H1 (cell line): ENCODE data around the gene AIDA. TPM values are rescaled to one million over a fixed set of nuclear protein-coding genes. Genes with fewer than 3 reads are reported as not detected.

ENCODE experiments used
- CHD2 ChIP-seq: IDR thresholded peaks from 2 replicates; pipeline ENCODE4 v1.6.1; 2012; ENCODE audit warnings: low read length, improper control_type of control experiment
- CHD7 ChIP-seq: fragments of 300-600 bp; sonication (generic); IDR thresholded peaks from 2 replicates; pipeline ENCODE4 v1.7.1; 2012; ENCODE audit warnings: low read length, moderate library complexity, mild to moderate bottlenecking, inconsistent platforms; ENCODE audit not compliant: insufficient replicate concordance
- CTCF ChIP-seq, 3 experiments: IDR thresholded peaks; 1 replicate in 2 of 3; 2 replicates in 1 of 3; pipeline versions ENCODE4 v1.5.1 to v1.6.1; 2011; ENCODE audit warnings: low read length in 3 of 3, mild to moderate bottlenecking in 3 of 3, inconsistent platforms in 2 of 3, low read depth in 1 of 3, moderate library complexity in 1 of 3; ENCODE audit not compliant: insufficient read depth in 1 of 3; ENCODE audit errors: control extremely low read depth in 1 of 3
- GTF2F1 ChIP-seq: IDR thresholded peaks from 2 replicates; pipeline ENCODE4 v1.6.1; 2012; ENCODE audit warnings: low read depth, low read length, improper control_type of control experiment, borderline replicate concordance
- RBBP5 ChIP-seq: IDR thresholded peaks from 2 replicates; pipeline ENCODE4 v1.7.1; 2012; ENCODE audit warnings: low read depth, mild to moderate bottlenecking, inconsistent platforms, low read length, moderate library complexity, borderline replicate concordance
- RNF2 ChIP-seq: fragments of 200-900, 300-1000 bp; sonication (generic); IDR thresholded peaks from 2 replicates; pipeline ENCODE4 v1.7.1; 2016; ENCODE audit warnings: borderline replicate concordance, low read depth, mild to moderate bottlenecking, antibody characterized with exemption, low read length; ENCODE audit not compliant: poor library complexity, severe bottlenecking; ENCODE audit errors: missing control alignments
- TAF7 ChIP-seq: optimal IDR thresholded peaks from 2 replicates; pipeline ENCODE3; 2011; ENCODE audit warnings: low read depth, mild to moderate bottlenecking, inconsistent platforms, low read length, moderate library complexity, borderline replicate concordance
- polyA plus RNA-seq, 7 experiments: library from polyadenylated mRNA; depleted of rRNA in 3 of 7; stranded (reverse) in 5 of 7; unstranded in 2 of 7; fragments of >200 nt in 5 of 7; fragments of 200-250 nt in 2 of 7; gene quantifications; 1 replicate in 5 of 7; 2 replicates in 1 of 7; 4 replicates in 1 of 7; pipeline versions ENCODE4 v1.2.1 to v1.2.3, GENCODE V29; 2011 to 2013; ENCODE audit warnings: missing spikeins in 2 of 7, mixed read lengths in 2 of 7
- total RNA-seq: library from RNA; stranded (reverse); fragmentation: NEBNext Ultra II Directional; extraction: Animal tissue kit (Norgen Biotek cat#: 25700); gene quantifications from 2 replicates; pipeline ENCODE4 v1.2.1, GENCODE V29; 2021

Gene AIDA
- total and polyA plus RNA-seq, 2 of the 8 experiments (the other 6 are each of a cell fraction or from before 2014, with no cell fraction given) = 52.5 to 103 TPM

- TF ChIP-seq CHD7 = no peak
- TF ChIP-seq RNF2 = no peak
- no peak for TF ChIP-seq TAF7
- TF ChIP-seq GTF2F1 = no peak
- TF ChIP-seq CTCF (IDR thresholded peaks at IDR 0.05; ENCODE audit: control extremely low read depth in 1 of 3, insufficient read depth in 1 of 3, low read depth in 1 of 3, low read length in 3 of 3) = no peak
- no peak for TF ChIP-seq CHD2
- no peak for TF ChIP-seq RBBP5
Measured at GRCh38 chr1:222709700-222710153, 2.6 kb downstream of the AIDA start (continued).
